MCF 10A (cell line): ENCODE measurements around the gene POSTN. TPM values are rescaled to one million over a fixed set of nuclear protein-coding genes. Genes with fewer than 3 reads are reported as not detected.

Experiments used
- BruUV-seq: library from RNA; stranded (reverse); fragments of 400-500 nt; replicated peaks from 2 replicates; lab custom pipeline; 2021; lab: Mats Ljungman, UMichigan
- CTCF ChIA-PET: fragments of 300-600 bp; sonication (Branson Sonifier 250); formaldehyde crosslinking; extraction: SDS; loops from one replicate; lab custom pipeline; 2021; ENCODE audit warnings: antibody characterized with exemption, inconsistent platforms; lab: Yijun Ruan, JAX
- POLR2A ChIA-PET: fragments of 300-600, 350-650 bp; sonication (Branson Sonifier 250); formaldehyde crosslinking; extraction: SDS; loops from one replicate; lab custom pipeline; 2020; ENCODE audit warnings: antibody characterized with exemption, inconsistent platforms; lab: Yijun Ruan, JAX
- DNase-seq: peaks from one replicate; pipeline ENCODE4 v3.0.0-alpha.2; 2018; ENCODE audit not compliant: unreplicated experiment
- H3K27ac Mint-ChIP-seq: one replicate; pipeline ENCODE4 v1.8.0; 2022; ENCODE audit warnings: mild to moderate bottlenecking, low read depth, mixed read lengths; ENCODE audit not compliant: unreplicated experiment
- H3K27me3 Mint-ChIP-seq: one replicate; pipeline ENCODE4 v1.8.0; 2022; ENCODE audit warnings: mixed read lengths; ENCODE audit not compliant: insufficient read depth, unreplicated experiment
- H3K36me3 Mint-ChIP-seq: one replicate; pipeline ENCODE4 v1.8.0; 2022; ENCODE audit warnings: mild to moderate bottlenecking, moderate library complexity, mixed read lengths; ENCODE audit not compliant: insufficient read depth, unreplicated experiment
- H3K4me1 Mint-ChIP-seq: one replicate; pipeline ENCODE4 v1.8.0; 2022; ENCODE audit warnings: mixed read lengths; ENCODE audit not compliant: insufficient read depth, unreplicated experiment
- H3K4me3 Mint-ChIP-seq: one replicate; pipeline ENCODE4 v1.8.0; 2022; ENCODE audit warnings: mild to moderate bottlenecking, moderate library complexity, mixed read lengths; ENCODE audit not compliant: unreplicated experiment
- H3K9me3 Mint-ChIP-seq: one replicate; pipeline ENCODE4 v1.8.0; 2022; ENCODE audit warnings: mixed read lengths; ENCODE audit not compliant: unreplicated experiment
- CTCF ChIP-seq: fragments of 200-600 bp; IDR thresholded peaks from one replicate; pipeline ENCODE4 v1.8.0; 2022; ENCODE audit warnings: antibody characterized with exemption, mild to moderate bottlenecking; ENCODE audit not compliant: unreplicated experiment
- intact Hi-C: fragments of 100-400 bp; cut with micrococcal nuclease; formaldehyde crosslinking; loops from 2 replicates; pipeline ENCODE4 v1.14.1; 2022
- total RNA-seq: library from RNA; stranded (reverse); gene quantifications from 2 replicates; pipeline ENCODE4 v1.2.3, GENCODE V29; 2022

POSTN gene
- total RNA-seq, 1 experiment from 2014 or later = 73.0 TPM

- Mint-ChIP-seq H3K4me1 (no peaks in the 10 kb centered on the region), H3K4me3 (no peak overlapping the region), H3K9me3 (no peaks in the 10 kb centered on the region), H3K36me3 (no peaks in the 10 kb centered on the region), H3K27ac (no peak overlapping the region), H3K27me3 (no peaks in the 10 kb centered on the region)
- no peak for DNase-seq
- intact Hi-C loops = loop anchor here (1.0 kb wide), 2 partner anchors 493 to 528 kb away; no protein-coding TSS in a partner anchor
- ChIA-PET POLR2A (no interaction called here), CTCF (interaction anchor here (0.6 to 11.5 kb wide), 12 partner anchors 18 to 1267 kb away, joined by 3 to 103 read pairs (median 4); partner anchors contain the start of gene CSNK1A1L)
- no peak for TF ChIP-seq CTCF
- no TSS peak for BruUV-seq
Measured at GRCh38 chr13:37601648-37602440, 3.3 kb upstream of the POSTN start.

- Mint-ChIP-seq H3K4me3 (no peak overlapping the region), H3K27ac (no peak overlapping the region), H3K4me1 (peaks cover 5% of the 10 kb centered on the region), H3K27me3 (no peaks in the 10 kb centered on the region), H3K36me3 (no peaks in the 10 kb centered on the region), H3K9me3 (no peaks in the 10 kb centered on the region)
- intact Hi-C loops = loop anchor here (10.0 kb wide), 1 partner anchor 155 kb away; no protein-coding TSS in a partner anchor
- CTCF ChIA-PET = interaction anchor here (0.5 to 11.5 kb wide), 4 partner anchors 230 to 530 kb away, joined by 3 to 103 read pairs (median 4); partner anchors contain the start of gene CSNK1A1L
- no peak for TF ChIP-seq CTCF
- DNase-seq = no peak
- no TSS peak for BruUV-seq
- POLR2A ChIA-PET = no interaction called here
Measured at GRCh38 chr13:37599519-37599918, 951 bp upstream of the POSTN start.

GRCh38 chr13:37597477-37598025, 1.0 kb downstream of the POSTN start:
- H3K4me3 Mint-ChIP-seq = peak overlapping the region; percentile 43

More at GRCh38 chr13:37597477-37598025, 1.0 kb downstream of the POSTN start:
- DNase-seq = no peak
- Mint-ChIP-seq H3K4me1 (peaks cover 5% of the 10 kb centered on the region), H3K27ac (no peak overlapping the region), H3K9me3 (no peaks in the 10 kb centered on the region), H3K36me3 (no peaks in the 10 kb centered on the region), H3K27me3 (no peaks in the 10 kb centered on the region)
- no TSS peak for BruUV-seq
- POLR2A ChIA-PET = interaction anchor here (0.5 to 0.7 kb wide), 2 partner anchors 30 to 409 kb away, joined by 3 read pairs; no protein-coding TSS in a partner anchor
- CTCF ChIA-PET = interaction anchor here (11.5 kb wide), 1 partner anchor 488 kb away, joined by 103 read pairs; the partner anchor contains the start of gene CSNK1A1L
- no peak for TF ChIP-seq CTCF
- intact Hi-C loops = loop anchor here (10.0 kb wide), 1 partner anchor 153 kb away; no protein-coding TSS in a partner anchor
